H1 (cell line): ENCODE results near the gene PLPP2.

ENCODE experiments used
- CHD2 ChIP-seq: IDR thresholded peaks from 2 replicates; pipeline ENCODE4 v1.6.1; 2012; ENCODE audit warnings: low read length, improper control_type of control experiment
- EZH2 ChIP-seq: fragments of 200-600 bp; sonication (generic); IDR thresholded peaks from 2 replicates; pipeline ENCODE4 v1.7.1; 2012; ENCODE audit warnings: low read depth, mild to moderate bottlenecking, moderate library complexity, low read length, inconsistent platforms; ENCODE audit not compliant: severe bottlenecking
- POLR2AphosphoS5 ChIP-seq: IDR thresholded peaks from 2 replicates; pipeline ENCODE4 v1.6.1; 2011; ENCODE audit warnings: low read depth, low read length
- TF ChIP-seq, protein P1 (sequence below), 3 experiments: IDR thresholded peaks; 1 replicate in 2 of 3; 2 replicates in 1 of 3; pipeline versions ENCODE4 v1.5.1 to v1.6.1; 2011; ENCODE audit warnings: low read length in 3 of 3, mild to moderate bottlenecking in 3 of 3, inconsistent platforms in 2 of 3, low read depth in 1 of 3, moderate library complexity in 1 of 3; ENCODE audit not compliant: insufficient read depth in 1 of 3; ENCODE audit errors: control extremely low read depth in 1 of 3

DNA sequence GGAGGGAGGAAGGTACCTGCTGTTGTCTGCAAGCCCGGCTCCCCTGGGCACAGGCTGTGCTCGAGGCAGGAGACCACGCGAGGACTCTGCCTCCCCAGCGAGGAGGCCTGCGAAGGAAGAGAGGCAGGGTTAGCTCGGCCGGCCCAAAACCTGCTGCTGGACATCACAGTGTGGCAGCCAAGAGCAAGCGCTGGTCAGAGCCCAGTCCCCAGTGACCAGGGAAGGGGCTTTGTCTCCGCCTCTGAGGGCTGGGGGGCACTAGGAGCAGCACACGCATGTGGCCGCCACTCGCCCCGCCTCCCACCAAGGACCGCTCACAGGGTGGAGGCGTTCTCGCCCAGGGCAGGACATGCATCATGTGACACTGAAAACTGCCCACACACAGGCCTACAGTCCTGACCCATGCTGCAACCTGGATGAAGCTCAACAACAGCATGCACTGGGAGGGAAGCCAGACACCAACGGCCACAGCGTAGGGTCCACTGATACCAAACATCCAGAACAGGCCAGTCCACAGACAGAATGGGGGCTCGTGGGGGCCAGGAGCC, 44.9 kb upstream of the PLPP2 start:
- TF ChIP-seq CHD2: no peak
- TF ChIP-seq POLR2AphosphoS5: no peak
- TF ChIP-seq, protein P1, sequence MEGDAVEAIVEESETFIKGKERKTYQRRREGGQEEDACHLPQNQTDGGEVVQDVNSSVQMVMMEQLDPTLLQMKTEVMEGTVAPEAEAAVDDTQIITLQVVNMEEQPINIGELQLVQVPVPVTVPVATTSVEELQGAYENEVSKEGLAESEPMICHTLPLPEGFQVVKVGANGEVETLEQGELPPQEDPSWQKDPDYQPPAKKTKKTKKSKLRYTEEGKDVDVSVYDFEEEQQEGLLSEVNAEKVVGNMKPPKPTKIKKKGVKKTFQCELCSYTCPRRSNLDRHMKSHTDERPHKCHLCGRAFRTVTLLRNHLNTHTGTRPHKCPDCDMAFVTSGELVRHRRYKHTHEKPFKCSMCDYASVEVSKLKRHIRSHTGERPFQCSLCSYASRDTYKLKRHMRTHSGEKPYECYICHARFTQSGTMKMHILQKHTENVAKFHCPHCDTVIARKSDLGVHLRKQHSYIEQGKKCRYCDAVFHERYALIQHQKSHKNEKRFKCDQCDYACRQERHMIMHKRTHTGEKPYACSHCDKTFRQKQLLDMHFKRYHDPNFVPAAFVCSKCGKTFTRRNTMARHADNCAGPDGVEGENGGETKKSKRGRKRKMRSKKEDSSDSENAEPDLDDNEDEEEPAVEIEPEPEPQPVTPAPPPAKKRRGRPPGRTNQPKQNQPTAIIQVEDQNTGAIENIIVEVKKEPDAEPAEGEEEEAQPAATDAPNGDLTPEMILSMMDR (IDR thresholded peaks at IDR 0.05; ENCODE audit: control extremely low read depth in 1 of 3, insufficient read depth in 1 of 3, low read depth in 1 of 3, low read length in 3 of 3): no peak
- TF ChIP-seq EZH2: no peak
